Measurements from ENCODE around the gene DGKZ.

Gene DGKZ

DNA sequence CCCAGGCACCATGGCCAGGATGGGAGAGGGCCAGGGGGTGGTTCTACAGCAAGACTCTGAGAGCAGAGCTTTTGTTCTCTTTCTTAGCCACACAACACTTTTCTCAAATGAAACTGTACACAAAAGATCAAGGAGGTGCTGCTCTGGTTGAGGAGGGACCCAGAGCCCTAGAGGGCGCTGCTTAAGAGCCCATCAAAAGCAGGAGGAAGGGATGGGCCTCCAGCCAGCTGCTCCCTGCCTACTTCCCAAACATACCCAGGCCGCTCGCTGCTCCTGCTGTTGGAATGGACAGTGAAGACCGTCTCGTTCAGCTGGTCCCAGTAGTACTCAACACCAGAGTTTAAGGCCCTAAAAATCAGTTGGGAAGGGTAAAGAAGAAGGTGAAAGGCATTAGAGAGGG, 62.8 kb downstream of the DGKZ start:
- H3K4me3 ChIP-seq (ENCODE audit: low read depth in 1 of 2, low read length in 2 of 2): no peak overlapping the region
- peaks cover 0 to 3% of the 10 kb centered on the region in 2 donors for H3K4me1 ChIP-seq (ENCODE audit: control insufficient read depth in 1 of 2, insufficient read depth in 2 of 2, low read length in 2 of 2)
- no peaks in the 10 kb centered on the region for H3K9me3 ChIP-seq (ENCODE audit: control insufficient read depth in 1 of 2, low read length in 2 of 2)
- H3K36me3 ChIP-seq (ENCODE audit: control insufficient read depth in 1 of 2, insufficient read depth in 2 of 2, low read length in 2 of 2): peaks cover 41 to 48% of the 10 kb centered on the region in 2 donors
- H3K27ac ChIP-seq (ENCODE audit: low read length): no peak overlapping the region
- no peaks in the 10 kb centered on the region for H3K27me3 ChIP-seq (ENCODE audit: low read depth, low read length)

DNA sequence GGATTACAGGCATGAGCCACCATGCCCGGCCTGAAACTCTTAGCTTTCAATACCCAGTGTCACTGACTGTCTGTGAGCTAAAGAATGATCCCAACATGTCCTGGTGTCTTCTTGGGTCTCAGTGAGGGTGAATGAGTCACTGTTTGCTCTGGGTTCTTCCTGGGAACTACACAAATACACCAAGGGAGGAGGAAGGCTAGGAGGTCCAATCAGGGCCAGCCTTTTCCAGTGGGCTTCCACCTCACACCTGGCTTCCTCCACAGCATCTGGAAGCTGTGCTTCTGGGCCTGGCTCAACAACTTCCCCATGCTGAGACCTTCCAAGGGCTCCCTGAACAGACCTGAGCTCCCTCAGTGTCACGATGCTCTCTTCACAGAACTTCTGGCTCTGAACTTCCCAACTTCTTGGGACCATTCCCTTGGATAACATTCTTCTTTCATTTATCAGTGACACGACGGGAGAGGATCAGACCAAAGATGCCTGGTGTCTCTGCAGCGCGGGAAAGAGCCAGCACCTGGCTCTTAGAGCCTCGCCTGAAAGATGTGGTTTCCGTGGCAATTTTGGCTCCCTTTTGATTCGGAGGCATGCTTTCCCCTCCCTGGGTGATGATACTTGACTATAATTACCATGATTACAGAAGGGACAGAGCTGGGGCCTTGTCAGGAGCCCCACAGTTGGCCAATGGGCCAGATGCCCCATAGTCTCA, 66.7 kb downstream of the DGKZ start:
- no peaks in the 10 kb centered on the region for H3K9me3 ChIP-seq (ENCODE audit: control insufficient read depth in 1 of 2, low read length in 2 of 2)
- H3K36me3 ChIP-seq (ENCODE audit: control insufficient read depth in 1 of 2, insufficient read depth in 2 of 2, low read length in 2 of 2): peaks cover 39 to 56% of the 10 kb centered on the region in 2 donors
- H3K4me3 ChIP-seq (ENCODE audit: low read depth in 1 of 2, low read length in 2 of 2): no peak overlapping the region
- no peak overlapping the region for H3K27ac ChIP-seq (ENCODE audit: low read length)
- H3K27me3 ChIP-seq (ENCODE audit: low read depth, low read length): no peaks in the 10 kb centered on the region
- no peaks in the 10 kb centered on the region for H3K4me1 ChIP-seq (ENCODE audit: control insufficient read depth in 1 of 2, insufficient read depth in 2 of 2, low read length in 2 of 2)

DNA sequence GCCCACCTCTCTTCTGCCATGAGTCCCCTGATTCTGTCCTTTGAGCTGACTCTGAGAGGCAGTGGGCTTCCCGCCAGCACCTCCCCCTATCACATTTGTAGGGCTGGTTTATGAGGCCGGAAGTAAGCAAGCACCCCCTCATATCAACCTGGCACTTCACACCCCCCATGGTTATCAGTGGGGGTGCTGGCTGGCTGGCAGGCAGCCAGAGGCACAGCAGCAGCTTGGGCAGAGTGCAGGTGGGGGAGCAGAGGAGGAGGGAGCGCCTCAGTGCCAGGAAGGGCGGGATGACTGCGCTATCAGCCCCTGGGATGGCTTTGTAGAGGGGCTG, 67.2 kb downstream of the DGKZ start:
- Histone ChIP-seq H3K9me3 (ENCODE audit: control insufficient read depth in 1 of 2, low read length in 2 of 2) (no peaks in the 10 kb centered on the region), H3K4me1 (ENCODE audit: control insufficient read depth in 1 of 2, insufficient read depth in 2 of 2, low read length in 2 of 2) (no peaks in the 10 kb centered on the region), H3K36me3 (ENCODE audit: control insufficient read depth in 1 of 2, insufficient read depth in 2 of 2, low read length in 2 of 2) (peaks cover 37 to 50% of the 10 kb centered on the region in 2 donors), H3K27ac (ENCODE audit: low read length) (no peak overlapping the region), H3K4me3 (ENCODE audit: low read depth in 1 of 2, low read length in 2 of 2) (no peak overlapping the region), H3K27me3 (ENCODE audit: low read depth, low read length) (no peaks in the 10 kb centered on the region)

DNA sequence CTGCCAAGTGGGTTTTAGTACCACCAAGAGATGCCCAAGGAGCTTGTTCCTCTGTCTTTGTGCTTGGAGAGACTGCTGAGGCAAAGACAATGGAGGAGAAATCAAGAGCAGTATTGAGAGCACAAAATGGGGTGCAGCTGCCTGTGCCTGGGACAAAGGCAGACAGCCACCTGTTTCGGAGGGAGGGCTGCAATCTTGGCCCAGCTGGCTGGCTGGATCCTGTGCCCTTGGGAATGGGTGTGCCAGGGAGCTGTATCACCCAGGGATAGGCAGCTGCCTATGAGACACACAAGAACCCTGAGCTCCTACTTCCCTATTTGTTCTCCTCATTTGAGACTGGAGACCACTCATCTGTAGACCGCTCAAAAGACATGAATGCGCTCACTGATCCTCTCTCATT, 67.6 kb downstream of the DGKZ start:
- no peak overlapping the region for H3K27ac ChIP-seq (ENCODE audit: low read length)
- no peaks in the 10 kb centered on the region for H3K27me3 ChIP-seq (ENCODE audit: low read depth, low read length)
- peaks cover 33 to 46% of the 10 kb centered on the region in 2 donors for H3K36me3 ChIP-seq (ENCODE audit: control insufficient read depth in 1 of 2, insufficient read depth in 2 of 2, low read length in 2 of 2)
- H3K4me3 ChIP-seq (ENCODE audit: low read depth in 1 of 2, low read length in 2 of 2): no peak overlapping the region
- H3K4me1 ChIP-seq (ENCODE audit: control insufficient read depth in 1 of 2, insufficient read depth in 2 of 2, low read length in 2 of 2): no peaks in the 10 kb centered on the region
- no peaks in the 10 kb centered on the region for H3K9me3 ChIP-seq (ENCODE audit: control insufficient read depth in 1 of 2, low read length in 2 of 2)

DNA sequence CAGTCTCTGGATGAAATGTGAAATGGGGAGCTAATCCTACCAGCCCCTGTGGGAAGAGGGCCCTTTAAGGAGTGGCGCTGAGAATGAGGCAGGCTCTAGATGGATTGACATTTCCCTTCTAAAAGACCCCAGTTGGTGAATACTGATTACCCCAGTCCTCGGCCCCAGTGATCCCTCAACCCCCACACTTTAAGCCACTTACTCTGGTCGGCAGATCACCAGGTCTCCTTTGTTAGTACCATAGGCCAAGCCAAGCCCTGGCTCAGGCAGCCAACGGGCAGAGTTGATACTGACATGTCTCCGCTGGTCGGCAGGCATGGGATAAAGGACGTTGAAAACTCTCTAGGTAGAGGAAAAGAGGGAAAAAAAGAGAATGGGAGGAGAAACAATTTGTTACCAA, 70.4 kb downstream of the DGKZ start:
- H3K9me3 ChIP-seq (ENCODE audit: control insufficient read depth in 1 of 2, low read length in 2 of 2): no peaks in the 10 kb centered on the region
- no peak overlapping the region for H3K27ac ChIP-seq (ENCODE audit: low read length)
- no peak overlapping the region for H3K4me3 ChIP-seq (ENCODE audit: low read depth in 1 of 2, low read length in 2 of 2)
- H3K4me1 ChIP-seq (ENCODE audit: control insufficient read depth in 1 of 2, insufficient read depth in 2 of 2, low read length in 2 of 2): no peaks in the 10 kb centered on the region
- peaks cover 29 to 57% of the 10 kb centered on the region in 2 donors for H3K36me3 ChIP-seq (ENCODE audit: control insufficient read depth in 1 of 2, insufficient read depth in 2 of 2, low read length in 2 of 2)
- H3K27me3 ChIP-seq (ENCODE audit: low read depth, low read length): no peaks in the 10 kb centered on the region

DNA sequence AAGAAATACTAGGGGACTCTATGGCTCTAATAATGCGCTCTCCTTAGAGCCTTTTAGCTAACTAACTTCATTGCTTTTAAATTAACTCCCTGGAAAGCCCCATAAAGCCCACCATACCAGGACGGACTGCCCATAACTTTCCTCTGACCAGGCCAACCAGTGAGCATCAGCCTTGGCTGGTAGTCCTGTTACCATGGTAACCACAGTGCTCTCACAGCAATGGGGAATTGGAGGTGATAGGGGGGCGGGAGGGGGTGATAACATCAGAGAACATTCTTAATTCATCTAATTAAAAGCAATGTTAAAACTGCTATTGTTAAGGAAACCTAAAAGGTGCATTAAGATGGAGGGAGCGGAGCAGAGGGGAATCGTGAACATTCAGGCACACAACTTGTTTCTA, 71.5 kb downstream of the DGKZ start:
- Histone ChIP-seq H3K9me3 (ENCODE audit: control insufficient read depth in 1 of 2, low read length in 2 of 2) (no peaks in the 10 kb centered on the region), H3K36me3 (ENCODE audit: control insufficient read depth in 1 of 2, insufficient read depth in 2 of 2, low read length in 2 of 2) (peaks cover 30 to 55% of the 10 kb centered on the region in 2 donors), H3K4me3 (ENCODE audit: low read depth in 1 of 2, low read length in 2 of 2) (no peak overlapping the region), H3K27me3 (ENCODE audit: low read depth, low read length) (no peaks in the 10 kb centered on the region), H3K4me1 (ENCODE audit: control insufficient read depth in 1 of 2, insufficient read depth in 2 of 2, low read length in 2 of 2) (no peaks in the 10 kb centered on the region), H3K27ac (ENCODE audit: low read length) (no peak overlapping the region)

DNA sequence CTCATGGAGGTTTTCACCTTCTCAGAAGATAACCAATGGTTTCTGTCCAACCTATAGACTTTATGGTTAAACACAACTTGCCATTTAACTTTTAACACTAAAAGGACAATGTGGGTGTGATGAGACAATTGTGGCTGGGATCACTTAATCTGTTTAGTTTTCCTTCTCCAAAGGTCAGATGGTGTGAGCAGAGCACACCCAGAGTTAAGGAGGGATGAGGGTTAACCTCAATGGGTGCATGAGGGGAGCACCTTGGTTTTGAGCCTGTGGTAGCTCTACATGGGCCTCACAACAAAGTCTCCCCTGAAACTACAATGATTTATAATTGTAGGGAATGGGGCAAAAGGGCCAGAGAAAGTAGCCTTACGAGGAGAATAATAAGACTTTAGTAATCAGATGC, 73.2 kb downstream of the DGKZ start:
- H3K4me3 ChIP-seq (ENCODE audit: low read depth in 1 of 2, low read length in 2 of 2): no peak overlapping the region
- H3K27me3 ChIP-seq (ENCODE audit: low read depth, low read length): no peaks in the 10 kb centered on the region
- H3K36me3 ChIP-seq (ENCODE audit: control insufficient read depth in 1 of 2, insufficient read depth in 2 of 2, low read length in 2 of 2): peaks cover 18 to 41% of the 10 kb centered on the region in 2 donors
- H3K9me3 ChIP-seq (ENCODE audit: control insufficient read depth in 1 of 2, low read length in 2 of 2): no peaks in the 10 kb centered on the region
- H3K27ac ChIP-seq (ENCODE audit: low read length): no peak overlapping the region
- H3K4me1 ChIP-seq (ENCODE audit: control insufficient read depth in 1 of 2, insufficient read depth in 2 of 2, low read length in 2 of 2): no peaks in the 10 kb centered on the region

DNA sequence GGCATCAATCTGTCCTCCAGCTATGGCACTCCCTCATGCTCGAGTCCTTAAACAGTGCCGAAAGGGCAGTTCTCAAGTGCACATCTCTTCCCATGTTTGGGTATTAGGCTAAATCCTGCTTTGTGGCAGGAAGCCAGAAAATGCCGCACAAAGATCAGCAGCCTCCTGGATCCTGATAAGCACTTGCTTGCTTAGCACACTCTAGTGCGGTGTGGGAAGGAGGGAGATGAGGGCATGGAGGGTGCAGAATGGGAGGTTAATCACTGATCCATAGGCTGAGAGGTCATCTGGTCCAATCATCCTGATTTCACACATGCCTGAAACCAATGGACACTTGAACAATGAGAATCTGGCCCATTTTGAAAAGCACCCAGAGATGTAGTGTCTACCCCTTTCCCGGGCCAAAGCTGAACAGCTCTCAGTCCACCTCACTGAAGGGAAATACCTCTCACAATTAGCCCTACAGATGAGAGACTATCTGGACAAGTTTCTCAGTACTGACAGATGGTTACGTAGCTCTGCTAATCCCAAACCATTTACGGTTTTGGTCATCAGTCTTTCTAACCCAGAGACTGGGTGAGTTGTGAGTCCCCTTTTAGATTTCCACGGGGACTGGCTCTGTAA, 74.1 kb downstream of the DGKZ start:
- no peaks in the 10 kb centered on the region for H3K4me1 ChIP-seq (ENCODE audit: control insufficient read depth in 1 of 2, insufficient read depth in 2 of 2, low read length in 2 of 2)
- no peaks in the 10 kb centered on the region for H3K9me3 ChIP-seq (ENCODE audit: control insufficient read depth in 1 of 2, low read length in 2 of 2)
- no peaks in the 10 kb centered on the region for H3K27me3 ChIP-seq (ENCODE audit: low read depth, low read length)
- no peak overlapping the region for H3K27ac ChIP-seq (ENCODE audit: low read length)
- no peak overlapping the region for H3K4me3 ChIP-seq (ENCODE audit: low read depth in 1 of 2, low read length in 2 of 2)
- peaks cover 12 to 37% of the 10 kb centered on the region in 2 donors for H3K36me3 ChIP-seq (ENCODE audit: control insufficient read depth in 1 of 2, insufficient read depth in 2 of 2, low read length in 2 of 2)

DNA sequence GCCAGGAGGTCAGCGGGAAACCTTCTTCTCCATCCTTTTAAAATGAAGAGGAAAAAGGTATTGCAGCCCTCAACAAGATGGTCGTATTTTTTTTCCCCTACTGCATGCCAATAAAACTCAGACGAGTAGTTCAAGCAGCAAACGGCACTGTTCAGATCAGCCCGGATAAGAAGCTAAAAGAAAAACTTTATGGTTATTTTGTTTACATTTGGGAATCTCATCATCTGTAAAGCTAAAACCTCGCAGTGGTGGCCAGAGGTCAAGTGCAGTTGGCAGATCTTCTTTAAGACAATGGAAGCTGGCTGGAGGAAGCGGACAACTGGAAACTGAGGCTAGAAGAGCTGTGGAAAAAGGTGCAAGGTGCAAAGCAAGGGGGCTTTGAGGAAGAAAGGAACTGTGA, 75.3 kb downstream of the DGKZ start:
- H3K9me3 ChIP-seq (ENCODE audit: control insufficient read depth in 1 of 2, low read length in 2 of 2): no peaks in the 10 kb centered on the region
- H3K27ac ChIP-seq (ENCODE audit: low read length): no peak overlapping the region
- H3K36me3 ChIP-seq (ENCODE audit: control insufficient read depth in 1 of 2, insufficient read depth in 2 of 2, low read length in 2 of 2): peaks cover 8 to 31% of the 10 kb centered on the region in 2 donors
- no peak overlapping the region for H3K4me3 ChIP-seq (ENCODE audit: low read depth in 1 of 2, low read length in 2 of 2)
- no peaks in the 10 kb centered on the region for H3K4me1 ChIP-seq (ENCODE audit: control insufficient read depth in 1 of 2, insufficient read depth in 2 of 2, low read length in 2 of 2)
- no peaks in the 10 kb centered on the region for H3K27me3 ChIP-seq (ENCODE audit: low read depth, low read length)

DNA sequence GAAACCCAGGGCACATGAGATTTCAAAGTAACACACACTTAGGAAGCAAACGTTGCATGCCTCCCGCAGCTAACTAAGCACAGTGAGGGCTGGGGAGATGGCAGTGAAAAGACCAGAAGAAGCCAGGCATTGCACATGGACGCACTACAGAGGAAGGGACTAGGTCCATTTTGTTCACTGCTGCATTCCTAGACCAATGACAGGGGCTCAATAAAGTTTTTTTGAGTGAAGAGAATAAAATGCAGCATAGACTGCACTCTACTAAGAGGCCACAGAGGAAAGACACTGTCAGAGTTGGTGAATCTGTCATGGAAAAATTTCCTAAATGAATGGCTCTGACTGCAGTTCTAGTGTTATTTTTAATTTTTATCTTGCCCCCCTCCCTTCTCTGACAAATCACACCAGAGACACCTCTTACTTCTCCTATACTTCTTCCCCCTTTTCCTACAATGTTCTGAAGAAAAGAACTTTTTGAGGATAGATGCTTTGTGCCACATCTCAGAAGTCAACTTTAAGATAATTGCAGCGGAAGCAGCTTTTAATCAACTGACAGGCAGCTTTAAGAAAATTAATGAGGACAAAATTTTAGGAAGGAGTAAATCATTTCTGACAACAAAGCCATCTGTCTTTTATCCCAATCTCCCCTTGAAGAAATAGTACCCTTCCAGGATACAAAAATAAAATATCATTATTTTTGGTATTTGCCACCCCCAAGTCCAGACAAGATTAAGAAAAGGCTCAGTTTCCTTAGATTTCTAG, 79.1 kb downstream of the DGKZ start:
- peaks cover 24 to 39% of the 10 kb centered on the region in 2 donors for H3K36me3 ChIP-seq (ENCODE audit: control insufficient read depth in 1 of 2, insufficient read depth in 2 of 2, low read length in 2 of 2)
- H3K4me3 ChIP-seq (ENCODE audit: low read depth in 1 of 2, low read length in 2 of 2): no peak overlapping the region
- H3K27me3 ChIP-seq (ENCODE audit: low read depth, low read length): no peaks in the 10 kb centered on the region
- no peaks in the 10 kb centered on the region for H3K4me1 ChIP-seq (ENCODE audit: control insufficient read depth in 1 of 2, insufficient read depth in 2 of 2, low read length in 2 of 2)
- no peaks in the 10 kb centered on the region for H3K9me3 ChIP-seq (ENCODE audit: control insufficient read depth in 1 of 2, low read length in 2 of 2)
- no peak overlapping the region for H3K27ac ChIP-seq (ENCODE audit: low read length)

DNA sequence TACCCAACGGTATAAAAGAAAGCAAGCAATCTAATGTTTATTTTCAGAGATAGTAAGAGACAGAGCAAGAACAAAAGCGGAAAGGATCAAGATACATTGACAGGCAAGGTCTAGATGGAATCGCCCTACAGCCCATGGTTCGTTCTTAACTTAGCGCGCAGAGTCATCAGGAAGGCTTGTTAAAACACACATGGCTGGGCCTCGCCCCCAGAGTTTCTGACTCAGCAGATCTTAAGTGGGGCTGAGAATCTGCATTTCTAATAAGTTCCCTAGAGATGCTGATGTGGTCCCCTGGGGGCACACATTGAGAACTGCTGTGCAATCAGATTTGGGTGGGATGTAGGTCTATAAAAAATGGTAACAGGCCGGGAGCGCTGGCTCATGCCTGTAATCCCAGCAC, 80.1 kb downstream of the DGKZ start:
- Histone ChIP-seq H3K4me3 (ENCODE audit: low read depth in 1 of 2, low read length in 2 of 2) (no peak overlapping the region), H3K27me3 (ENCODE audit: low read depth, low read length) (no peaks in the 10 kb centered on the region), H3K4me1 (ENCODE audit: control insufficient read depth in 1 of 2, insufficient read depth in 2 of 2, low read length in 2 of 2) (no peaks in the 10 kb centered on the region), H3K36me3 (ENCODE audit: control insufficient read depth in 1 of 2, insufficient read depth in 2 of 2, low read length in 2 of 2) (peaks cover 31 to 38% of the 10 kb centered on the region in 2 donors), H3K27ac (ENCODE audit: low read length) (no peak overlapping the region), H3K9me3 (ENCODE audit: control insufficient read depth in 1 of 2, low read length in 2 of 2) (no peaks in the 10 kb centered on the region)
